ENCODE measurements around the gene PLEKHS1. TPM values are rescaled to one million over a fixed set of nuclear protein-coding genes. Genes with fewer than 3 reads are reported as not detected.
"Not testable (repeated sequence)": the region's sequence is repeated elsewhere in the genome, so short reads cannot be mapped to it uniquely, and the experiment has no call there.

PLEKHS1 gene
- polyA plus RNA-seq, 1 of the 3 experiments (the other 2 are of a cell fraction): not detected

DNA sequence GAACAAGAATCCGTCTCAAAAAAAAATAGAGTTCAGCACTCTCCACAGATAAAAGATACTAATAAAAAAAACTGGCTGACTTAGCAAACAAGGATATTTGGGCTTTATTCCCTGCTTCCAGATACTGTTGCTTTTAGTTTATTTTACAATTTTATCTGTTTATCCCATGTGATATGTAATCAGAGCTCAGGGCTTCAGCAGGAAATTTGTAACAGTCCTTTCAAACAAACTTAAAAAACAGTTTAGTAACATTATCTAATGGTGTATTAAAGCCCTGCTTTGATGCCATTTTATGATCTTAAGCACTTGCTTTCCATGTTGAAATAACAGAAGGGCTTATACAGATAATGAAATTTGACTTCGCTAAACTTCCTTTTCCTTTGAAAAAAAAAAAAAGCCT, 74.3 kb downstream of the PLEKHS1 start (continued):
- TF ChIP-seq, protein P1, sequence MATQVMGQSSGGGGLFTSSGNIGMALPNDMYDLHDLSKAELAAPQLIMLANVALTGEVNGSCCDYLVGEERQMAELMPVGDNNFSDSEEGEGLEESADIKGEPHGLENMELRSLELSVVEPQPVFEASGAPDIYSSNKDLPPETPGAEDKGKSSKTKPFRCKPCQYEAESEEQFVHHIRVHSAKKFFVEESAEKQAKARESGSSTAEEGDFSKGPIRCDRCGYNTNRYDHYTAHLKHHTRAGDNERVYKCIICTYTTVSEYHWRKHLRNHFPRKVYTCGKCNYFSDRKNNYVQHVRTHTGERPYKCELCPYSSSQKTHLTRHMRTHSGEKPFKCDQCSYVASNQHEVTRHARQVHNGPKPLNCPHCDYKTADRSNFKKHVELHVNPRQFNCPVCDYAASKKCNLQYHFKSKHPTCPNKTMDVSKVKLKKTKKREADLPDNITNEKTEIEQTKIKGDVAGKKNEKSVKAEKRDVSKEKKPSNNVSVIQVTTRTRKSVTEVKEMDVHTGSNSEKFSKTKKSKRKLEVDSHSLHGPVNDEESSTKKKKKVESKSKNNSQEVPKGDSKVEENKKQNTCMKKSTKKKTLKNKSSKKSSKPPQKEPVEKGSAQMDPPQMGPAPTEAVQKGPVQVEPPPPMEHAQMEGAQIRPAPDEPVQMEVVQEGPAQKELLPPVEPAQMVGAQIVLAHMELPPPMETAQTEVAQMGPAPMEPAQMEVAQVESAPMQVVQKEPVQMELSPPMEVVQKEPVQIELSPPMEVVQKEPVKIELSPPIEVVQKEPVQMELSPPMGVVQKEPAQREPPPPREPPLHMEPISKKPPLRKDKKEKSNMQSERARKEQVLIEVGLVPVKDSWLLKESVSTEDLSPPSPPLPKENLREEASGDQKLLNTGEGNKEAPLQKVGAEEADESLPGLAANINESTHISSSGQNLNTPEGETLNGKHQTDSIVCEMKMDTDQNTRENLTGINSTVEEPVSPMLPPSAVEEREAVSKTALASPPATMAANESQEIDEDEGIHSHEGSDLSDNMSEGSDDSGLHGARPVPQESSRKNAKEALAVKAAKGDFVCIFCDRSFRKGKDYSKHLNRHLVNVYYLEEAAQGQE (IDR thresholded peaks at IDR 0.05; ENCODE audit: low read depth, low read length): no peak
- TF ChIP-seq POLR2AphosphoS5 (IDR thresholded peaks at IDR 0.05; ENCODE audit: low read depth, low read length): no peak
- TF ChIP-seq RCOR1 (IDR thresholded peaks at IDR 0.05; ENCODE audit: low read length): no peak
- no peak for TF ChIP-seq NFIC (IDR thresholded peaks at IDR 0.05; ENCODE audit: borderline replicate concordance)
- no peak for TF ChIP-seq TEAD4 (IDR thresholded peaks at IDR 0.05; ENCODE audit: borderline replicate concordance, insufficient read depth)
- no peak for TF ChIP-seq FOSL2 (IDR thresholded peaks at IDR 0.05; ENCODE audit: borderline replicate concordance, low read depth)
- no peak for TF ChIP-seq FOXJ3 (CRISPR knock-in tag; IDR thresholded peaks at IDR 0.05)
- TF ChIP-seq RFX5 (IDR thresholded peaks at IDR 0.05; ENCODE audit: low read length): no peak
- TF ChIP-seq, protein P2, sequence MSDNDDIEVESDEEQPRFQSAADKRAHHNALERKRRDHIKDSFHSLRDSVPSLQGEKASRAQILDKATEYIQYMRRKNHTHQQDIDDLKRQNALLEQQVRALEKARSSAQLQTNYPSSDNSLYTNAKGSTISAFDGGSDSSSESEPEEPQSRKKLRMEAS (IDR thresholded peaks at IDR 0.05; ENCODE audit: low read depth): no peak

GRCh38 chr10:113828567-113828966, 77.1 kb downstream of the PLEKHS1 start:
- POLR2A ChIA-PET; DNase-seq; H2AFZ ChIP-seq (ENCODE audit: low read depth); H3K79me2 ChIP-seq (ENCODE audit: insufficient read depth); H3K9me3 ChIP-seq; CTCF ChIA-PET; H3K27me3 ChIP-seq (ENCODE audit: insufficient read depth); H3K4me2 ChIP-seq; H3K4me1 ChIP-seq (ENCODE audit: control insufficient read depth in 1 of 2, insufficient read depth in 2 of 2, low read depth in 1 of 2, low read length in 1 of 2); H3K4me3 ChIP-seq (ENCODE audit: low read depth in 2 of 2, low read length in 1 of 2); H3K27ac ChIP-seq (ENCODE audit: low read depth in 2 of 2, low read length in 1 of 2); H3K36me3 ChIP-seq (replicated peaks in 1 of 2; ENCODE audit: control insufficient read depth in 1 of 2, insufficient read depth in 2 of 2, low read length in 1 of 2); H3K9me2 ChIP-seq; H3F3A ChIP-seq (replicated peaks; ENCODE audit: insufficient read depth); H4K20me1 ChIP-seq (ENCODE audit: insufficient read depth); H3K9ac ChIP-seq: not testable (repeated sequence)
- WGBS (ENCODE audit: low lambda C conversion rate): 86% methylated on average over 10 of the region's 10 CpGs

Small RNA genes lying within 50 kb of the gene (small RNA-seq; reads per million reads assigned to genes)
- gene RF00560: 0 reads per million in 7 experiments

Other genes starting within 250 kb of the PLEKHS1 start
- gene HABP2, start 198.6 kb upstream of the PLEKHS1 start, polyA plus RNA-seq (2012; rRNA removed): not detected in 2 replicates
- not detected in 2 replicates for gene NRAP, start 87.6 kb upstream of the PLEKHS1 start, polyA plus RNA-seq (2012; rRNA removed)
- gene CASP7, start 71.8 kb upstream of the PLEKHS1 start, polyA plus RNA-seq (2012; rRNA removed): 13.6 and 15.1 TPM in 2 replicates
- 2.6 and 4.0 TPM in 2 replicates for gene DCLRE1A, start 102.4 kb downstream of the PLEKHS1 start, polyA plus RNA-seq (2012; rRNA removed)
- 2.8 and 3.4 TPM in 2 replicates for gene NHLRC2, start 103.0 kb downstream of the PLEKHS1 start, polyA plus RNA-seq (2012; rRNA removed)

All from SK-N-SH (cell line).